Stimulated activated CD4-positive, alpha-beta T cell treated with anti-CD3 and anti-CD28 coated beads, TNF-alpha, amount 100 ng/mL, for 48 hours (primary cell): ENCODE data around the gene EHD4.

Source experiments
- DNase-seq, 3 donors: peaks; one replicate each; pipeline ENCODE4 v3.0.0-alpha.2; 2020; ENCODE audit warnings: low read depth in 3 of 3

The EHD4 gene

DNA sequence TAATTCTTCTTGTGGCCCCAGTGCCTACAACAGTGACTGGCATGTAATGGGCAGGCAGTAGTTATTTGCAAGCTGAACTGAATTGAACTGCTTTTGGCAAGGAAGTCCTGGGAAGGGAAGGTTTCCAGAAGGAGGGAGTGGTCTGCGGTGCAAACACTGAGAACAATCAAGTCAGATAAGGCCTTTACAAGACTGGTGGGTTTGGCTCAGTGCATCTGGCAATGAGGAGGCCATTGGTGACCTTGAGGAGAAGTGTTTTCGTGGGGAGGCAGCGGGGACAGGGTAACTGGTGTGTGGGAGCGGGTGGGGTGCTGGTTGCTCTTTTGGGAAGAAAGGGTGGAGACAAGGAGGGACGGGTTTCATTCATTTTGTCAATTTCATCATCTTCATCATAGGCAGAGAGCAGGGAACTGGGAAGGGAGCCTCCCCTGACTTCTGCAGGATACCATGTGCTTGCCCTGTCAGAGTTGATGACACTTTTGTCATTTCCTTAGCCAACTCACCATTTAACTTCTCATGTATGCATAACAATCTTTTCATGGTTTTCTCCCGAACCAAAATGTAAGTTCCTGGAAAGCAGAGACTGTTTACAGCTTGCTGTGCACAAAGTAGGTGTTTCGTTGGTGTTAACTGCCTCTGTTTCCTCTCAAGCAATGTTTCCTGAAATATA, 8.4 kb upstream of the EHD4 start:
- no peak for DNase-seq

DNA sequence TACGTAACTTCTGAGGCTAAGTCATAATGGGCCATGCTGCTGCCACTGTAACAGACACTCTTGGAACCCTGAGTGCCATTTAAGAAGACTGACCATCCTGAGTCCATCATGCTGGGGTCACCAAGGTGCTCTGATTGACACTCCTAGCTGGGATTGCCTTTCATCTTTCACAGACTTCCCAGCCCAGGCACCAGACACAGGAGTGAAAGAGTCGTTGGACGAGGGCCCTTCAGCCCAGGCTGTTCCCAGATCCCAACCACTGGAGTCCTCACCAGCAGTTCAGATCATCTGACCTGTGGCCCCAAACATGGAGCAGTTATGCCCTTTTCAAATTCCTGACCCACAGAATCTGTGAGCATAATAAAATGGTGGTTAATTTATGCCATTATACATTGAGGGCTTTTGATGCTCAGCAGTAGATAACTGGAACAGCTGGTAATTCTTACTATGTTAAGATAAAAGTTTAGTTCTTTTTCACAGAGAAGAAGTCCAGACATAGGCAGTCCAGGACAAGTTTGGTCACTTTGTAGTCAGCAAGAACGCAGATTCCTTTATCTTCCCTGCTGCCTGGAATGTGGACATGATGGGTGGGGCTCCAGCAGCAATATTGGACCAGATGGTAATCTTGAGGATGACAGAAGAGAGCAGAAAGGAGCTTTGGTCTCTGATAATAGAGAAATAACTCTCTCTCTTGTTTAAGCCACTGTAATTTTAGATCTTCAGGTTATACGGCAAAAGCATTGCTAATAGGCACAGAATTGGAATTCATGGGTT, 7.3 kb upstream of the EHD4 start:
- no peak for DNase-seq

DNA sequence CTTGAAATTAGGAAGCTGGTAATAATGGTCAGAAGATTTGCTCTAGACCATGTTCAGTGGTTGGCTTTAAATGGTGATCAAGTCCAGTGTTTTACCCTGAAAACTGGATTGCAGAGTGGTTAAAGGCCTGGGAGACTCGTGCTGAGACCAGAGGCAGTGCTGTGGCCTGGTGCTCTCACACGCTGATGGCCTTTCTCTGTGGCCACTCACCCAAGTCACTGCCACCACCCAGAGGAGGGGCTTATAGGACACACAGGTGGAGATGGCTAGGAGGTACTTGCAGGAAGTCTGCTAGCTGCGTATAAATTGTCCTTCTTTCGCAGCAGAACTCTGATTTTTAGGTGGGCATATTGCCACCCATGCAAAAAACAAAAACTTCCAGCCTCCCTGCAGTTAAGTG, 6.2 kb upstream of the EHD4 start:
- DNase-seq: no peak

DNA sequence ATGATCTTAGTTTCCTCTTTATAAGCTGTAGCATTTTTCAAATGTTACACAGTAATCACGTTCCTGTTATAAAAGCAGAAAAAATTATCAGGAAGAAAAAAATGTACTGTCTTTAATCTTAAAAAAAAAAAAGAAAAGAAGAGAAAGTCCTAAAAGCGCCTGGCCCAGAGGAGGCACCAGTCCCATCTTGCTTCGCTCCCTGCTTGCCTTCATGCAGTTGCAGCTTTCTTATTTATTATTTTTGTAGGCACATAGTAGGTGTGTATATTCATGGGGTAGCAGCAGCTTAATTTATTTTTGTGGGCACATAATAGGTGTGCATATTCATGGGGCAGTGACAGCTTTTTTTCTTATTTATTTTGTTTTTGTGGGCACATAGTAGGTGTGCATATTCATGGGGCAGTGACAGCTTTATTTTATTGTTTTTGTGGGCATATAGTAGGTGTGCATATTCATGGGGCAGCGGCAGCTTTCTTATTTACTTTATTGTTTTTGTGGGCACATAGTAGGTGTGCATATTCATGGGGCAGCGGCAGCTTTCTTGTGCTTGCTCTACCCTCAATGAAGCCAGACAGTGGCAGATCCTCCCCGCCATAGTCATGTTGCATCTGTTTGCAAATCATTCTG, 5.5 kb upstream of the EHD4 start:
- no peak for DNase-seq

DNA sequence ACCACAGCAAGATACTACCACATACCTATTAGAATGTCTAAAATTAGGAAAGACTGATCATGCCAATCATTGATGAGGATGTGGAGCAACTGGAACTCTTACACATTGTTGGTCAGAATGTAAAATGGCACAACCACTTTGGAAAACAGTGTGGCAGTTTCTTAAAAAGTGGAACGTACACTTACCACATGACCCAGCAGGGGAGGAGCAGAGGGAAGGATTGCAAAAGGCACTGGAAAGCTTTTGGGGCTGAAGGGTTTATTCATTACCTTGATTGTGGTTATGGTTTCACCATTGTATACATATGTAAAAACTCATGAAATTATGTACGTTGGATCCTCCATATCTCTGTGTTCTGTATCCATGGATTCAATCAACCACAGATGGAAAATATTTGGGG, 3.3 kb upstream of the EHD4 start:
- no peak for DNase-seq

DNA sequence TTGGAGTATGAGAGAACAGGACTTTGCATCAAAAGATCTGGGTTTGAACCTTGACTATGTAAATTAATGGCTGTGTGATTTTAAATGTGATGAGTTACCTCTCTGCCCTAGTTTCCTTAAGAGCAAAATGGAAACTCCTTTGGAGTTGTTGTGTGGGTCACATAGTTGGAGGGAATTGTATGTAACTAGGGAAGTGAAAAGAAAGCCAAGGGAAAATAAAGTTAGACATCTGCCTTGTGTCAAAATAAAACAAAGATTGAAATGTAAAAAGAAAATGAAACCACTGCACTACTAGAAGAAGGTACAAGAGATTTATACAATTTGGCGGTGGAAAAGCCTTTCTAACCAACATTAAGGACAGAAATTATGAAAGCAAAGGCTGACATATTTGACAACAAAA, 1.7 kb upstream of the EHD4 start:
- DNase-seq: no peak

DNA sequence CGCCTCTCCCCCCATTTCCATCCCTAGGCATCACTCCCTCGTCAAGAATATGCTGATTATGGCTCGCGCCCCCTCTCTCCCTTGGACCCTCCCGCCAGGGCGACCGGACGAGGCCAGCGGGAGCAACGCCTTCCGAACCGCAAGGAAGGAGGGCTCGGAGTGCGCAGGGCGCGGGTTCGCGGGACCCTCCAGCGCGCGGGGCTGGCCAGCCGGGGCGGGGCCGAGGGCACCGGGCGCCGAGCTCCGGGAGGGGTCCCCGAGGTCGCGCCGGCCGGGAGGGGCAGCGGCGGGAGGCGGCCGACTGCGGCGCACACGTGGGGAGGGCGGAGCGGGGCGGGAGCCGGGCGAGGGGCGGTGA, 483 bp downstream of the EHD4 start:
- peak in 1 of 3 donors; percentile 38 for DNase-seq

DNA sequence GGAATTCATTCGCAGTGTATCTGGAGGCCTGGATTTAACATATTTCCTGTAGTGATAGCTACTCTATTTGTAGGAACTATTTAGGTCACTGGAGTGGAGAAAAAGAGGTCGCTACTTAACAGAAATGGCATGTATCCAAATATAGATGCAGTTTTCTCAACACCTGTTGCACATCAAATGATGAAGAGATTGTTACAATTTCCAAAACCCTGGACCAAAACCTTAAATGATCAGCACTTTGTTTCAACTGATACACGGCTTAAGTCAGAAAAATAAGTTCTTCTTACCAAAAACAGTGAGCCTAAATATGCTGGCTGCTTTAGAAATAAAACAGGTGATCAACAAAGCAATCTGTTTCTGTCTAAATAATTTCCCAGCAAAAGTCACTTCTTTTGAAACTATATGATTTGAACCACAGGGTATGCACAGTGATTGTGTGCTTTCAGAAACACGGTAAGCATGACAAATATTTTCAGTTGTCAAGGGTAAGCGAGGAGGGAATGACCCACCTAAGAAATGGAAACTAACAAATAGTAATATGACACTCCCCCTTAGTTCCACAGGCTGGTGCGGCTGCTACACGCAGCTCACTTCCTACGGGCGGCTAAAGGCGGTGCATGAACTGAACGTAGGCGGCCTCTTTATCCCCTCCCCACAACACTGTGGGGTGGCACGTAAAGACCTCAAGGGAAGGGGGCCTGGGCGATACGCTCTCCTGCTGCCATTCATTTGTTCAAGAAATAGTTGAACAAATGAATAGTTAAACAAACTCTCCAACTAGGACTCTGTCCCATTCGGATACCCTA, 1.1 kb downstream of the EHD4 start:
- DNase-seq: peak; percentile 54 to 73 (median 66)

DNA sequence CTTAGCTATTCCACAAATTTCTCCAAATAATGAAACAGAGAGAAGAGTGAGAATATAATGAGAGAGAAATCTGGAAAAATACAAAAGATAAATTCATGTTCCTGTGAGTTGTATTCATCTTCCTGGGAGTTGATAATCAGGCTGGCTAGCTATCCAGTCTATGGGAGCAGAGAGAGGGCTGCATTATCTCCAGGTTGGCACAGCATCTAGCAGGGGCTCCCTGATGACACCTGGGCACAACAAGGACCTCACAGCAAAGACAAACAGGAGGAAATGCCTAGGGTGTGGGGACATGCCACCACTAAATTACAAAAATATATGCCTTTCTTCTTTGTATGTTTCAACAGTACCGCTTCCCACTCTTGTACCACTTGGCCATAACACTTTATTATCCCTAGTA, 1.9 kb downstream of the EHD4 start:
- no peak for DNase-seq

DNA sequence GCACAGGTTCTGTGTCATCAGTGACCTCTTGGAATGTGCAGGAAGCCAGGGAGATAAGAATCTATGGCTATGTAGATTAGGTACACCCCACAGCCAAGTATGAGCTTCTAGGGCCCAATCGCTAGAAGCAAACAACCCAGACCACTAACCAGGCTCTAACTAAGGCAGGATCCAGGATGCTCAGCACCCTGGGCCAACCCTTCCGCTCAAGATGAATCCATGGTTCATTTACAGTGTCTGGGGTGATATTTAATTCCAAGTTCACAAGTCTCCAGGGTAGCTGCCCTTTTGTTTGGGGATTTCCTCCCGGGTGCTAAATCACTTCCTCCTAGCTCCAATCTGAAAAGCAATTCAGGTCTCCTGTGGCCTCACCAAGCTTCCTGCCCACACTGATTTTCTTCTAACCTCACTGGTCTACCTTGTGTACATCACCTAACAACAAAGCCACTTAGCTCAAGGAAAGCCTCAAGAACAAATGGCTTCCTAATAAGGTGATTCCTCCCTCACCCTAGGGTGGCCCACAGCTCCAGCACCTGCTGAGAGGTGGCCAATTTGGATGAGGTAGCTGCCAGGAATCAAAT, 2.4 kb downstream of the EHD4 start:
- peak in 1 of 3 donors; percentile 8 for DNase-seq

DNA sequence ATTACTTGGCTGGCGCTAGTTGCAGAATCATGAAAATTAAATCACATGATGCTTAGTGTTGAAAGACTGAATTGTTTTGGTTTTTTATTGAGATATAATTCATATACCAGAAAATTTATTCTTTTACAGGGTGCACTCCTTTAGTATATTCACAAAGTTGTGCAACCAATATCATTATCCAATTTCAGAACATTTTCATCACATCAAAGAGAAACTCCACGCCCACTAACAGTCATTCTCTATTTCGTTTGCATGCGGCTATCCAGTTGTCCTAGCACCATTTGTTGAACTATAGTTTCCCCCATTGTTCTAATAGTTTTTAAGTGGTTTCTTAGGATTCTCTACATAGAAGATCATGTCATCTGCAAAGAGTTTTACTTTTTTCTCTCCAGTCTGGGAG, 3.7 kb downstream of the EHD4 start:
- no peak for DNase-seq

DNA sequence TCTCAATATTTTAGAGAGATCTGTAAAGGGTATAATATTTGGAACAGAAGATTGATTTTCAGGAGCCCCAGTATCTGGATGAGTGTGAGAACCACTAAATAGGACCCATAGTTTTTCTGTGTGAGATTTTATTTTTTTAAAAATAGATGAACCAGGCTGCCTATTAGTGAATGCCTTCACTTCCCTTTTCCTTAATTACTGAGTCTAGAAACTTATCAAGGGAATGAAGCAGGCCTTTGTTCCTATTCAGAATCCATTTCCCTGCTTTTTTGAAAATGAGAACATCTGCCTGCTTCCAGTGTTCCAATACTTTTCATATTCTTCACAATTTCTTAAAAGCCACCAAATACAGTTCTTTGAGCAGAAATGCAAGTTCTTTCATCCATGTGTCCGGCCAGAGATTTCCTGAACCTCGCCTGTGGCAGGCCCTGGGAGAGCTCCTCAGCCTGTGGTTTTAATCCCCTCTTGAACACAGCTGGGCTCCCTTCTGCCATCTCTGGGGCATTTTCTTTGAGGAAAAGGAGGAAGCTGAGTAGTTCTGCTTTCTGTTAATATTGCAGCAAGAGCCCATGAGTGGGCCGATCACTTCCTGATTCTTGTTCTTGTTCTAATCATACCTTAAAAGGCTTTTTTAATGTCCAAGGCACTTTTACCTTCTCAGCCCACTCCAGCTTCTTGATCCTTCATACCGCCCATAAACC, 4.7 kb downstream of the EHD4 start:
- no peak for DNase-seq

DNA sequence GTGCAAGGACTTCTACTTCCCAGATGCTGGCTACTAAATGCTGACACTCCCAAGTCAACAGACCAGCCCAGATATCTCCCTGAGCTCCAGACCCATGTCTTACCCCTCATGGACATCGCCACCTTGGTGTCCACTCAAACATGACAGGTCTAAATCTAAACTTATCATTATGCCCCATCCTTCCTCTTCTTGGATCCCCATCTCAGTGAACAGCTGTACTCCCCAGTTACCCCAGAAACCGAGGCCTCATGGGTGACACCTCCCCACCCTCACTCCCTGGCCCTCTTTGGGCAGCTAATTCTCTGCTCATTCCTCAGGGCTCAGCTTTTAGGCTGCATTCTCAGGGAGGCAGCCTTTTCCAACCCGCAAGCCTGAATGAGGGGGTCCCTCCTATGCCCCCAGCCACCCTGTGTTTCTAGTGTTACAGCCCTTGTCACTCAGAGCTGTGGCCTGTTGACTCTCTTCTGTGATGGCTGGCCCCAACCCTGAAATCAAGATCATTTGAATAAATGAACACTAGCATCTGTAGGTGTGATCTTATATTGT, 5.4 kb downstream of the EHD4 start:
- DNase-seq: no peak

DNA sequence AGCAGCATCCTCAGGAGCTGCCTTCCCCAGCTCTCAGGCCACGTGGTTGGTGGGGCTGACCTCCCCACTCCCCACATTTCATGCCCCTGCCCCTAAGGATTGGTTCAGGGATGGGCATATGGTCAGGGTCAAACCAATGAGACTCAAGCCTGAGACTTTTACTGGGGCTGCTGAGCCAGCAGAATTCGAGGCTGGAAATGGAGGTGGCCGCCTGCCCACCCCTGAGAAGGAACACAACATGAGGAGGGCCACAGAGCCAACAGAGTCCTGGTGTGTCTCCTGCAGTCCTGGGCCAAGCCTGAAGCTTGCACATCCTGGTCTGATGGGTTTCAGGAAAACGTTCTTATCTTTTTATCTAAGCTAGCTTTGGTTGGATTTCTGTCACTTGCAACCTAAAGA, 5.9 kb downstream of the EHD4 start:
- DNase-seq: no peak

DNA sequence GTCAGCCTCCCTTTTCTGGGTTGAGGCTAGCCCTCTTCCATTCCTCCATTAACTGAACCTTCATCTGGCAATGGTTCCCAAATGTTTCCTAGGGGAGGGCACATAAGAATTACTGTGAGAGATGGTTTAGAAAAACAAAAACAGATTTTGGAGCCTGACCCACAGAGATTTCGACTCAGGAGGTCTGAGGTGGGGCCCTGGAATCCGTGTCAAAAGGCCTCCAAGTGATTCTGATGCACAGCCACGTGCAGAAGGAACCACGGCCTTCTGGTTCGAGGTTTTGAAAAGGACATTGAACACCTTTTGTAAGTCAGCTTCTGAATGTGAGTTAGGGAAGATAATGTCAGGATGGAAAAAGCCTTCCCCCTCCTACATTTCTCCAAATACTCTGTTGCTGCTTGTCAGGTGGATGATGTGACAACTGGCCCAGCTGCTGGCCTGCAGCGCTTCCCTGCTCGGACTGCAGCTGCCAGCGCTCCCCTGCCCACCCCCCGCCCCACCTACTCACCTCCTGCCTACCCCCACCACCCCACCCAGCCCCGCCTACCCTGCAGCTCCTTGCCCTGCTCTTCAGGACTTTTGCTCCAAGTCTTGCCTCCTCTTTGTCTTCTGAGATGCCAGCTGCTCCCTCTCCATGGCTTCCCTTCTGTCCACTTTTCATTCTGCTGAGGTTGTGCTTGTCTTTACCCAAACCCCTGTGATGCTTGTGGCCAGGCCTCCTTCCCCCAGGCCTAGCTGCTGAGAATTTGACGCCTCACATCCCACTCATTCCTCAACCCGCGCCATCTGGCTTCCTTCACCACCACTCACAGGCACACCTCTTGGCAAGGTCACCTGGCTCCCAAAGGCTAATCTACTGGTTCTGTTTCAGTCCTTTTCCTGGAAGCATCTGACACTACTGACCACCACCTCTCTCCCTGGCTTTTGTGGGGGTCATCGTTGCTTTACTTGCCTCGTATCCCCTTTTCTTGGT, 6.6 kb downstream of the EHD4 start:
- no peak for DNase-seq

DNA sequence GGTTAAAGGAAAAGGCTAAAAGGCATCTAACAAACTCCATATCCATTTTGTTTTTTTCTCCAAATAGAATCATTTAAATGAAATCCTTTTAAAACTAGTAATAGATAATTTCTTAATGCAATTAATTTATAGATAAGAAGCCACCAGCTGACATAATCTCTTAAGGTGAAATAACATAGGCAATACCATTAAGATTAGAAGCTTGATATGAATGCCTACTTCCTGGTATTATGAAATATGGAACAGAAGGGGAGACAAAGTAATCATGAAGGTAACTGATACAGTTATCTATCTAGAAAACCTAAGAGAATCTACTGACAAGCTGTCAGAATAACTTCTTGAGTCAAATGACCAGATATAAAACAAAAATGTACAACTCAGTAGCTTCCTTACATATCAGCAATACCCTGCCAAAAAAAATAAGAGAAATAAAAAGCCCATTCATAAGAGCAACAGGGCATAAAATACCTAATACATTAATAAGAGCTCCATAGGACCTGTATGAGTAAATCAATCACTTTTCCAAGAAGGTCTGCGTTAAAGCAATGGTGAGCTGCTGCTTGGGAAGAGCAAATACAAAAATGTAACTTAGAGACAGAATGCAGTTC, 10.7 kb downstream of the EHD4 start:
- DNase-seq: no peak

DNA sequence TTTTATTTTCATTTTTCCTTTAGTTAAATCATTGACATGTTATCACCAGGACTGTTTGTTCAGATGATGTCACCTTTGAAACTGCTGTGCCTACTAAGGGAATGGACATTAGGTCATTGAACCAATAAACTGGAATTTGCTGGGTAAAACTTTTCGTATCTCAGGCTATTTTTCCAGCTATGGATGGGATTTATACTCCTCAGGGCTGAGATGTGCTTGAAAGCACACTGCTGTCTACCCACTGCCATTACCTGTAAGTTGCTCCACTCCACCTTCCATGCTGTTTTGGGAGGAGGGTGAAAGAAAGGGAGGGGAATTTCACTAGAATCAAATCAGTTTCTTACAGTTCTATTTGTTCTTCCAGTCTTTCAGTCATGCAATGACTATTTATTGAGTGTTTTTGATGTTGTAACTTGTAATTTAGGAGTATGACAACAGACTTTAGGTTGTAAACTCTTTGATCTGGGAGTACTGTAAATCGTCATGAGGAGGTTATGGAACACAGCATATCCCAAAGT, 11.3 kb downstream of the EHD4 start:
- DNase-seq: no peak

DNA sequence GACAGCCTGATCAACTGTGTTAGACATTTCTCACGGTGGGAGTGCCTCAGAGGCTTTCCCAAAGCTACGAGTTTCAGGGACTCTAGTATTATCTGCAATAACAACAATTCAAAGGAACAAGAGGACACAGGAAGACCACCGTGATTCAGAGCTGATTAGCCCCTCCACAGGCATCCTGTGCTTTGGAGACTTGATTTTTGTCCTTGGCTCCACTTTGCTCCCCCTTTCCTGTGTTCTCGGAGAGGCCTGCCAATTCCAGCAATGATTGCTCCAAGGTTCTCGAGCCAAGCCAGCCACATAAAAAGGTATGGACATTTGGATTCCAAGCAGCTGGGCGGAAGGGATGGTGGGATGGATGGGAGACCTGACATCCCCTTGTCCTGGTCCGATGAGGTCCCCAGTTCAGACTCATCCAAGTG, 14.3 kb downstream of the EHD4 start:
- DNase-seq: no peak
